KMS-11 (cell line): ENCODE measurements around the gene DFFB.

Experiments
- H2AFZ ChIP-seq: fragments of 200-600 bp; sonication (generic); 2 replicates; pipeline ENCODE4 v1.6.1; 2016; ENCODE audit warnings: antibody characterized with exemption, mixed run types, low read depth
- H3K27ac ChIP-seq: fragments of 200-600 bp; sonication (generic); 2 replicates; pipeline ENCODE4 v1.6.1; 2016; ENCODE audit warnings: mild to moderate bottlenecking, mixed run types
- H3K27me3 ChIP-seq: fragments of 200-600 bp; sonication (generic); 2 replicates; pipeline ENCODE4 v1.6.1; 2017; ENCODE audit warnings: mild to moderate bottlenecking, low read depth, mixed run types, moderate library complexity; ENCODE audit not compliant: insufficient read depth
- H3K36me3 ChIP-seq: fragments of 200-600 bp; sonication (generic); 2 replicates; pipeline ENCODE4 v1.6.1; 2017; ENCODE audit warnings: mild to moderate bottlenecking, mixed run types; ENCODE audit not compliant: insufficient read depth
- H3K4me1 ChIP-seq: fragments of 200-600 bp; sonication (generic); 2 replicates; pipeline ENCODE4 v1.6.1; 2016; ENCODE audit warnings: mild to moderate bottlenecking, low read depth, mixed run types; ENCODE audit not compliant: poor library complexity, severe bottlenecking
- H3K4me2 ChIP-seq: fragments of 200-600 bp; sonication (generic); 2 replicates; pipeline ENCODE4 v1.7.0; 2016; ENCODE audit warnings: mild to moderate bottlenecking, mixed run types
- H3K4me3 ChIP-seq: fragments of 200-600 bp; sonication (generic); IDR thresholded peaks from 2 replicates; pipeline ENCODE4 v1.6.1; 2017; ENCODE audit warnings: low read depth, low read length, mixed read lengths; ENCODE audit not compliant: insufficient read depth
- H3K79me2 ChIP-seq: fragments of 200-600 bp; sonication (generic); 2 replicates; pipeline ENCODE4 v1.6.1; 2016; ENCODE audit warnings: low read depth, mixed run types; ENCODE audit not compliant: insufficient read depth
- H3K9ac ChIP-seq: fragments of 200-600 bp; sonication (generic); 2 replicates; pipeline ENCODE4 v1.6.1; 2016; ENCODE audit warnings: mild to moderate bottlenecking, mixed run types
- H4K20me1 ChIP-seq: fragments of 200-600 bp; sonication (generic); 2 replicates; pipeline ENCODE4 v1.6.1; 2016; ENCODE audit warnings: mild to moderate bottlenecking, mixed run types; ENCODE audit not compliant: insufficient read depth
- TF ChIP-seq, protein P1 (sequence below): fragments of 200-600 bp; sonication (generic); conservative IDR thresholded peaks from 2 replicates; pipeline ENCODE4 v1.6.1; 2017; ENCODE audit warnings: low read depth, mild to moderate bottlenecking, antibody characterized with exemption, low read length, moderate library complexity, mixed read lengths

Gene DFFB

DNA sequence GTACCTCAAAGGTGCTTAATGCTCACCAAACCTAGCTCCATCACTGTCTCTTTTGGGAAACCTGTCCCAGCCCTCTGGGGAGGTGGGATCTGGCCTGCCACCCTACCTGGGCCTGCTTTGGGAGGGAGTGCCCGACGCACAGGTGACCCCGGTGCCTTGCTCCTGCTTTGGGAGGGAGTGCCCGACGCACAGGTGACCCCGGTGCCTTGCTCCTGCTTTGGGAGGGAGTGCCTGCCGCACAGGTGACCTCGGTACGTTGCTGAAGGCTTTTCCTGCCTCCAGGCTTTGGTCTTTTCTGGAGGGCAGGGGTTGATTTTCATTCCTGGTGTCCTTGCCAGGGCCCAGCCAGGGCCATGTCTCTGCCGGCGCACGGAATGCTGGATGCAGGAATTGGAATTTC is 68.0 kb downstream of the DFFB start:
- TF ChIP-seq, protein P1, sequence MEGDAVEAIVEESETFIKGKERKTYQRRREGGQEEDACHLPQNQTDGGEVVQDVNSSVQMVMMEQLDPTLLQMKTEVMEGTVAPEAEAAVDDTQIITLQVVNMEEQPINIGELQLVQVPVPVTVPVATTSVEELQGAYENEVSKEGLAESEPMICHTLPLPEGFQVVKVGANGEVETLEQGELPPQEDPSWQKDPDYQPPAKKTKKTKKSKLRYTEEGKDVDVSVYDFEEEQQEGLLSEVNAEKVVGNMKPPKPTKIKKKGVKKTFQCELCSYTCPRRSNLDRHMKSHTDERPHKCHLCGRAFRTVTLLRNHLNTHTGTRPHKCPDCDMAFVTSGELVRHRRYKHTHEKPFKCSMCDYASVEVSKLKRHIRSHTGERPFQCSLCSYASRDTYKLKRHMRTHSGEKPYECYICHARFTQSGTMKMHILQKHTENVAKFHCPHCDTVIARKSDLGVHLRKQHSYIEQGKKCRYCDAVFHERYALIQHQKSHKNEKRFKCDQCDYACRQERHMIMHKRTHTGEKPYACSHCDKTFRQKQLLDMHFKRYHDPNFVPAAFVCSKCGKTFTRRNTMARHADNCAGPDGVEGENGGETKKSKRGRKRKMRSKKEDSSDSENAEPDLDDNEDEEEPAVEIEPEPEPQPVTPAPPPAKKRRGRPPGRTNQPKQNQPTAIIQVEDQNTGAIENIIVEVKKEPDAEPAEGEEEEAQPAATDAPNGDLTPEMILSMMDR, result no peak
- H3K9ac ChIP-seq, result no peak overlapping the region
- H3K4me2 ChIP-seq, result no peak overlapping the region
- peaks cover 45% of the 10 kb centered on the region for H3K27me3 ChIP-seq
- no peak overlapping the region for H3K27ac ChIP-seq
- H3K36me3 ChIP-seq, result no peaks in the 10 kb centered on the region
- no peaks in the 10 kb centered on the region for H4K20me1 ChIP-seq
- H2AFZ ChIP-seq, result no peak overlapping the region
- H3K4me3 ChIP-seq, result no peak overlapping the region
- no peaks in the 10 kb centered on the region for H3K4me1 ChIP-seq
- H3K79me2 ChIP-seq, result no peaks in the 10 kb centered on the region

DNA sequence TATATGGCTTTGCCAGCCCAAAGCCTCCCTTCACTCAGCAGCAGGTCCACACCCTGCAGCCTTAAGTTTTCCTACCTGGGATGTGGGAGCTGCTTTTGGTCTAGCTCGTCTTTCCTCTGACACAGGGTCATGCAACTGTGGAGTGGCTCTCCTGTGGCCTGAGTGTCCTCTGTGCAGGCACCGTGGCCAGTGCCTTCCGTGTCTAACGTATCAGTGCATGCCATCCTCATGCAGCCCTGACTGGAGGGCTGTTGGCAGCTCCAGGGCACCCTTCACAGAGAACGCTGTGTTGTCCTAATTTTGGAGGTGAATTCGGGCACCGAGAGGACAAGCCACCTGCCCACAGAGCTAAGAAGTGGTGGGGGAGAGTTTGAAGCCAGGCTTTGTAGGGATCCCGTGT is 68.5 kb downstream of the DFFB start:
- no peak overlapping the region for H3K9ac ChIP-seq
- H3K36me3 ChIP-seq, result no peaks in the 10 kb centered on the region
- no peak overlapping the region for H3K4me3 ChIP-seq
- H3K27ac ChIP-seq, result no peak overlapping the region
- no peak overlapping the region for H2AFZ ChIP-seq
- no peaks in the 10 kb centered on the region for H4K20me1 ChIP-seq
- H3K27me3 ChIP-seq, result peaks cover 45% of the 10 kb centered on the region
- TF ChIP-seq, protein P1, result no peak
- H3K4me1 ChIP-seq, result no peaks in the 10 kb centered on the region
- H3K4me2 ChIP-seq, result no peak overlapping the region
- no peaks in the 10 kb centered on the region for H3K79me2 ChIP-seq

DNA sequence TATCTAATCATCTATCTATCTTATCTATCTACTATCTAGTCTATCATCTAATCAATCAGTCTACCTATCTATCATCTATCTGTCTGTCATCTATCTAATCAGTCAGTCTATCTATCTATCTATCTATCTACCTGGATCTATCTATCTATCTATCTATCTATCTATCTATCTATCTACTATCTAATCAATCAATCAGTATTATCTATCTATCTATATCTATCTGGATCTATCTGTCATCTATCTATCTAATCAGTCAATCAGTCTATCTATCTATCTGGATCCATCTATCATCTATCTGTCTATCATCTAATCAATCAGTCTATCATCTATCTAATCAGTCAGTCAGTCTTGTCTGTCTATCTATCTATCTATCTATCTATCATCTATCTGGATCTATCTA is 69.7 kb downstream of the DFFB start:
- Histone ChIP-seq H3K9ac (no peak overlapping the region), H3K27ac (no peak overlapping the region), H4K20me1 (no peaks in the 10 kb centered on the region), H3K4me1 (no peaks in the 10 kb centered on the region), H3K4me2 (no peak overlapping the region), H2AFZ (no peak overlapping the region), H3K27me3 (peaks cover 41% of the 10 kb centered on the region), H3K79me2 (no peaks in the 10 kb centered on the region), H3K4me3 (no peak overlapping the region), H3K36me3 (no peaks in the 10 kb centered on the region)
- TF ChIP-seq, protein P1, result no peak

DNA sequence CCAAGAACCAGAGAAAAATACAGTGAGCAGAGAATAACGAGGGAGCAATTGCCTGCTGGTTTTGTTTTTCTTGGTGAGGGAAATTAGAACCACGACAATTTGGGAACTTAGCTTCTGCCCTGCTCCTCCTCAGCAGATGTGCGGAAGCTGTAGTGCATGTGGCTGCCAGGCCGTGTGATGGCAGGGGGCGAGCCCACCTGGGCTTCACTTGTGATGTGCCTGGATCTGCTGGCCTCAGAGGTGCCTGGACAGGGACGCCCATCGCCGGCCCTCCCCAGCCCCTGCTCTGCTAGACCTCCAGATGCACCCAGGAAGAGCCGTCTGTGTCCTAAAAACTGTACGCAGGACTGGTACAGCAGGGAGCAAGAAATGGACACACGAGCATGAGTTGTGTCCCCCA is 71.3 kb downstream of the DFFB start:
- TF ChIP-seq, protein P1, result no peak
- no peak overlapping the region for H3K4me3 ChIP-seq
- no peak overlapping the region for H3K9ac ChIP-seq
- H2AFZ ChIP-seq, result no peak overlapping the region
- no peak overlapping the region for H3K4me2 ChIP-seq
- no peaks in the 10 kb centered on the region for H4K20me1 ChIP-seq
- peaks cover 42% of the 10 kb centered on the region; the same call in 1 of the 2 replicates for H3K27me3 ChIP-seq
- no peak overlapping the region for H3K27ac ChIP-seq
- no peaks in the 10 kb centered on the region for H3K79me2 ChIP-seq
- H3K4me1 ChIP-seq, result no peaks in the 10 kb centered on the region
- no peaks in the 10 kb centered on the region for H3K36me3 ChIP-seq
